ENCODE measurements around the gene RPS6KA4. TPM values are rescaled to one million over a fixed set of nuclear protein-coding genes. Genes with fewer than 3 reads are reported as not detected.

The RPS6KA4 gene
- total RNA-seq, 1 donor from 2014 or later = 37.5 TPM

DNA sequence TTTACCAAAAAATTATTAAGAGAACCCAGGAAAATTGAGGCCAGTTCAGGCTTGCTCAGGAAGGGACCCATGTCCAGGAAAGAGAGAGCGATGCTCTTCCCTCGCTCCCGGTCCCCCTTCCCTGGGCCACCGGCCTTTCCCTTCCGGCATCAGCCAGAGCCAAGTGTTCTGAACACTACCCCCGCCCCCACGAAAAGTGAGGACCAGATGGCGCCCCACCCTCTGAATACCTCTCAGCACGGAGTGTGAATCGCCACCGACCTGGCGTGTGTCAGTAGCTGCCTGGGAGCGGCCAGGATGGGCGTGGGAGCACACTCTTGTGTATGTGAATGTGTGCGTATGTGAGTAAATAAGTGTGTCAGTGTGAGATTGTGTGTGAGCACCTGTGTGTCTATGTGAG lies 20.2 kb downstream of the RPS6KA4 start:
- Mint-ChIP-seq H3K4me1 (ENCODE audit: unreplicated experiment) (no peaks in the 10 kb centered on the region), H3K27ac (ENCODE audit: unreplicated experiment) (no peak overlapping the region), H3K36me3 (ENCODE audit: low read depth, unreplicated experiment) (no peaks in the 10 kb centered on the region), H3K9me3 (ENCODE audit: unreplicated experiment) (no peaks in the 10 kb centered on the region), H3K4me3 (ENCODE audit: unreplicated experiment) (no peak overlapping the region), H3K27me3 (ENCODE audit: unreplicated experiment) (peaks cover 2% of the 10 kb centered on the region)
- no peak for DNase-seq (ENCODE audit: low spot score)
- TF ChIP-seq, protein P1, sequence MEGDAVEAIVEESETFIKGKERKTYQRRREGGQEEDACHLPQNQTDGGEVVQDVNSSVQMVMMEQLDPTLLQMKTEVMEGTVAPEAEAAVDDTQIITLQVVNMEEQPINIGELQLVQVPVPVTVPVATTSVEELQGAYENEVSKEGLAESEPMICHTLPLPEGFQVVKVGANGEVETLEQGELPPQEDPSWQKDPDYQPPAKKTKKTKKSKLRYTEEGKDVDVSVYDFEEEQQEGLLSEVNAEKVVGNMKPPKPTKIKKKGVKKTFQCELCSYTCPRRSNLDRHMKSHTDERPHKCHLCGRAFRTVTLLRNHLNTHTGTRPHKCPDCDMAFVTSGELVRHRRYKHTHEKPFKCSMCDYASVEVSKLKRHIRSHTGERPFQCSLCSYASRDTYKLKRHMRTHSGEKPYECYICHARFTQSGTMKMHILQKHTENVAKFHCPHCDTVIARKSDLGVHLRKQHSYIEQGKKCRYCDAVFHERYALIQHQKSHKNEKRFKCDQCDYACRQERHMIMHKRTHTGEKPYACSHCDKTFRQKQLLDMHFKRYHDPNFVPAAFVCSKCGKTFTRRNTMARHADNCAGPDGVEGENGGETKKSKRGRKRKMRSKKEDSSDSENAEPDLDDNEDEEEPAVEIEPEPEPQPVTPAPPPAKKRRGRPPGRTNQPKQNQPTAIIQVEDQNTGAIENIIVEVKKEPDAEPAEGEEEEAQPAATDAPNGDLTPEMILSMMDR (IDR thresholded peaks at IDR 0.05; ENCODE audit: unreplicated experiment) = no peak

- Mint-ChIP-seq H3K4me1 (ENCODE audit: unreplicated experiment) (peaks cover 3% of the 10 kb centered on the region), H3K36me3 (ENCODE audit: low read depth, unreplicated experiment) (no peaks in the 10 kb centered on the region), H3K27ac (ENCODE audit: unreplicated experiment) (no peak overlapping the region), H3K27me3 (ENCODE audit: unreplicated experiment) (peaks cover 2% of the 10 kb centered on the region), H3K4me3 (ENCODE audit: unreplicated experiment) (no peak overlapping the region), H3K9me3 (ENCODE audit: unreplicated experiment) (no peaks in the 10 kb centered on the region)
- no peak for DNase-seq (ENCODE audit: low spot score)
- TF ChIP-seq, protein P1 (IDR thresholded peaks at IDR 0.05; ENCODE audit: unreplicated experiment) = no peak
These were observed 21.1 kb downstream of the RPS6KA4 start for GRCh38 chr11:64379817-64380709.

- Mint-ChIP-seq H3K27me3 (ENCODE audit: unreplicated experiment) (peaks cover 2% of the 10 kb centered on the region), H3K36me3 (ENCODE audit: low read depth, unreplicated experiment) (no peaks in the 10 kb centered on the region), H3K9me3 (ENCODE audit: unreplicated experiment) (no peaks in the 10 kb centered on the region), H3K4me3 (ENCODE audit: unreplicated experiment) (no peak overlapping the region), H3K4me1 (ENCODE audit: unreplicated experiment) (peaks cover 11% of the 10 kb centered on the region), H3K27ac (ENCODE audit: unreplicated experiment) (no peak overlapping the region)
- TF ChIP-seq, protein P1 (IDR thresholded peaks at IDR 0.05; ENCODE audit: unreplicated experiment) = no peak
- DNase-seq (ENCODE audit: low spot score) = no peak
These were observed 22.4 kb downstream of the RPS6KA4 start for GRCh38 chr11:64381350-64381749.

DNA sequence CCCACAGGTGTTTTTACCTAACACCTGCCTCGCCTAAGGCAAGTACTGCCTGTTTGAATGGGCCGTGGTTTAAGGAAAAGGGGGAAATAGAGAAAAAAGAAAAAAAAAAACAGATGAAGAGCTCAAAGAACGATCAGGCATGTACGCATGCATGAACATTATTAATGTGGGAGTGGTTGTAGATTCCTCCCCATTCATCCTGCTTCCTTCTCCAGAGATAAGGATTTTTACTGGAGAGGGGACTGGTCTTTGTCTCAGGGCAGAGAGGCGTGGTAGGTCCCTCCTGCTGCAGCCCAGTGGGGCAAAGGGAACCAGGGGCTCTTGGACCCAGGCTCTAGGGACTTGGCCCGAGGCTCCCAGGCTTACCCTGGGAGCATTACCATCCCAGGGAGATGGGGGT lies 23.1 kb downstream of the RPS6KA4 start:
- no peak overlapping the region for H3K4me3 Mint-ChIP-seq (ENCODE audit: unreplicated experiment)
- H3K36me3 Mint-ChIP-seq (ENCODE audit: low read depth, unreplicated experiment) = no peaks in the 10 kb centered on the region
- peaks cover 3% of the 10 kb centered on the region for H3K27me3 Mint-ChIP-seq (ENCODE audit: unreplicated experiment)
- H3K9me3 Mint-ChIP-seq (ENCODE audit: unreplicated experiment) = no peaks in the 10 kb centered on the region
- no peak for DNase-seq (ENCODE audit: low spot score)
- no peak overlapping the region for H3K27ac Mint-ChIP-seq (ENCODE audit: unreplicated experiment)
- TF ChIP-seq, protein P1 (IDR thresholded peaks at IDR 0.05; ENCODE audit: unreplicated experiment) = no peak
- peaks cover 13% of the 10 kb centered on the region for H3K4me1 Mint-ChIP-seq (ENCODE audit: unreplicated experiment)

DNA sequence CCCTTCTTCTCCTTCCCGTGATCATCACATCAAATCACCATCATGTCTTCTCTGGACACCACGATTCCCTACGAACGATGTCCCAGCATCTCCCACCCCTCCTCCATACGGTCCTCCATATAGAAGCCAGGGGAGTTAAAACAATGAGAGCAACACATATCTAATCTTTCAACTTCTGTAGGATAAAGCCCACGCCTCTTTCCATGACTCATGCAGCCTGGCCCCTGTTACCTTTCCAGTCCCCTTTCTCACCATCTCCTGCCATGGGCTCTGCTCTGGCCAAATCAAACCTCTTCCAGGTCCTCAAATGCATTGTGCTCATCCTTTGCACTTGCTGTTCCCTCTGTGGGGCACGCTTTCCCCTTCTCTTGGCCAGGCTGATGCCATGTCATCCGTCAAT lies 23.6 kb downstream of the RPS6KA4 start:
- Mint-ChIP-seq H3K36me3 (ENCODE audit: low read depth, unreplicated experiment) (no peaks in the 10 kb centered on the region), H3K9me3 (ENCODE audit: unreplicated experiment) (no peaks in the 10 kb centered on the region), H3K4me3 (ENCODE audit: unreplicated experiment) (no peak overlapping the region), H3K27ac (ENCODE audit: unreplicated experiment) (no peak overlapping the region), H3K27me3 (ENCODE audit: unreplicated experiment) (peaks cover 5% of the 10 kb centered on the region), H3K4me1 (ENCODE audit: unreplicated experiment) (peaks cover 16% of the 10 kb centered on the region)
- no peak for DNase-seq (ENCODE audit: low spot score)
- TF ChIP-seq, protein P1 (IDR thresholded peaks at IDR 0.05; ENCODE audit: unreplicated experiment) = no peak

All from endothelial cell (in vitro differentiated cells).